ENCODE measurements around the gene GOLPH3.
"Not testable (repeated sequence)": the region's sequence is repeated elsewhere in the genome, so short reads cannot be mapped to it uniquely, and the experiment has no call there.

The GOLPH3 gene

GRCh38 chr5:32132757-32133156, 41.4 kb downstream of the GOLPH3 start:
- no peak for DNase-seq

- DNase-seq = no peak
Measured at GRCh38 chr5:32131604-32132003, 42.5 kb downstream of the GOLPH3 start.

- DNase-seq = no peak
Measured at GRCh38 chr5:32130865-32131264, 43.3 kb downstream of the GOLPH3 start.

- DNase-seq = no peak
Measured at GRCh38 chr5:32129074-32129598, 45.0 kb downstream of the GOLPH3 start.

GRCh38 chr5:32127711-32128110, 46.4 kb downstream of the GOLPH3 start:
- DNase-seq = no peak

GRCh38 chr5:32126691-32127090, 47.4 kb downstream of the GOLPH3 start:
- no peak for DNase-seq

GRCh38 chr5:32123889-32124676, 50.0 kb downstream of the GOLPH3 start:
- DNase-seq = no peak

GRCh38 chr5:32123058-32123805, 50.9 kb downstream of the GOLPH3 start:
- DNase-seq = no peak

- DNase-seq = not testable (repeated sequence)
Measured at GRCh38 chr5:32118922-32119321, 55.2 kb downstream of the GOLPH3 start.

- DNase-seq = no peak
Measured at GRCh38 chr5:32116574-32117313, 57.4 kb downstream of the GOLPH3 start.

GRCh38 chr5:32115985-32116384, 58.1 kb downstream of the GOLPH3 start:
- DNase-seq = no peak

GRCh38 chr5:32110111-32110696, 63.9 kb downstream of the GOLPH3 start:
- no peak for DNase-seq

- DNase-seq = no peak
Measured at GRCh38 chr5:32109236-32109635, 64.9 kb downstream of the GOLPH3 start.

- no peak for DNase-seq
Measured at GRCh38 chr5:32108167-32108566, 66.0 kb downstream of the GOLPH3 start.

GRCh38 chr5:32107291-32107690, 66.8 kb downstream of the GOLPH3 start:
- DNase-seq = no peak

GRCh38 chr5:32103521-32103920, 70.6 kb downstream of the GOLPH3 start:
- DNase-seq = no peak

- no peak for DNase-seq
Measured at GRCh38 chr5:32102254-32102986, 71.7 kb downstream of the GOLPH3 start.

GRCh38 chr5:32100691-32101302, 73.3 kb downstream of the GOLPH3 start:
- DNase-seq = no peak

- DNase-seq = no peak
Measured at GRCh38 chr5:32100230-32100629, 73.9 kb downstream of the GOLPH3 start.

GRCh38 chr5:32099486-32100035, 74.6 kb downstream of the GOLPH3 start:
- DNase-seq = no peak

- no peak for DNase-seq
Measured at GRCh38 chr5:32098890-32099310, 75.2 kb downstream of the GOLPH3 start.
